ENCODE data around the gene TNKS1BP1. TPM values are rescaled to one million over a fixed set of nuclear protein-coding genes. Genes with fewer than 3 reads are reported as not detected.

TNKS1BP1 gene
- total RNA-seq, 1 experiment from 2014 or later, result 127 TPM

- TF ChIP-seq ATF6 (CRISPR knock-in tag; IDR thresholded peaks at IDR 0.05), result no peak
- no peak for TF ChIP-seq GTF2I (CRISPR knock-in tag; conservative IDR thresholded peaks at IDR 0.05)
- TF ChIP-seq ZNF425 (CRISPR knock-in tag; conservative IDR thresholded peaks at IDR 0.05), result no peak
- no peak for TF ChIP-seq NFATC4 (CRISPR knock-in tag; IDR thresholded peaks at IDR 0.05)
- no peak for TF ChIP-seq ZNF532 (CRISPR knock-in tag; IDR thresholded peaks at IDR 0.05; ENCODE audit: borderline replicate concordance)
Measured at GRCh38 chr11:57274904-57275498, 49.8 kb downstream of the TNKS1BP1 start (continued).

GRCh38 chr11:57273448-57274058 is 51.2 kb downstream of the TNKS1BP1 start:
- Mint-ChIP-seq H3K4me3 (no peak overlapping the region), H3K27ac (no peak overlapping the region), H3K27me3 (ENCODE audit: low read depth) (peaks cover 15% of the 10 kb centered on the region), H3K4me1 (peaks cover 21% of the 10 kb centered on the region), H3K9me3 (peaks cover 26% of the 10 kb centered on the region), H3K36me3 (peaks cover 11% of the 10 kb centered on the region)
- ChIA-PET POLR2A (no interaction called here), CTCF (interaction anchor here (1.4 kb wide), 1 partner anchor 25 kb away, joined by 6 read pairs; no protein-coding TSS in a partner anchor)
- ATAC-seq, result no peak
- TF ChIP-seq ETV6 (CRISPR knock-in tag; IDR thresholded peaks at IDR 0.05), result no peak
- no peak for TF ChIP-seq RORB (CRISPR knock-in tag; IDR thresholded peaks at IDR 0.05)
- DNase-seq (ENCODE audit: low spot score), result no peak

GRCh38 chr11:57269571-57270021 is 55.2 kb downstream of the TNKS1BP1 start:
- no peak overlapping the region for H3K4me3 Mint-ChIP-seq
- POLR2A ChIA-PET, result interaction anchor here (0.5 kb wide), 1 partner anchor 29 kb away, joined by 3 read pairs; no protein-coding TSS in a partner anchor
- CTCF ChIA-PET, result interaction anchor here (0.6 to 1.8 kb wide), 3 partner anchors 9 to 56 kb away, joined by 3 to 18 read pairs (median 4); no protein-coding TSS in a partner anchor
- H3K4me1 Mint-ChIP-seq, result peaks cover 7% of the 10 kb centered on the region; the same call in 1 of the 2 replicates
- peaks cover 4% of the 10 kb centered on the region for H3K27me3 Mint-ChIP-seq (ENCODE audit: low read depth)
- H3K27ac Mint-ChIP-seq, result no peak overlapping the region
- DNase-seq (ENCODE audit: low spot score) (no peak), ATAC-seq (no peak; the same call in 1 of the 2 replicates)
- H3K36me3 Mint-ChIP-seq, result peaks cover 39% of the 10 kb centered on the region
- peaks cover 56% of the 10 kb centered on the region for H3K9me3 Mint-ChIP-seq
- TF ChIP-seq NR3C1 (CRISPR knock-in tag; conservative IDR thresholded peaks at IDR 0.05; ENCODE audit: low read depth) (no peak), GRHL2 (CRISPR knock-in tag; IDR thresholded peaks at IDR 0.05; ENCODE audit: insufficient replicate concordance, severe bottlenecking) (no peak), ERG (CRISPR knock-in tag; IDR thresholded peaks at IDR 0.05) (no peak), AR (CRISPR knock-in tag; IDR thresholded peaks at IDR 0.05) (no peak), MYBL2 (CRISPR knock-in tag; IDR thresholded peaks at IDR 0.05) (no peak)

Measured in WTC11 (cell line).